PFSK-1 (cell line): ENCODE results near the gene ZNF182.
A peak's percentile ranks its signal among the peaks of the same experiment; 100 is the strongest.

Experiments used
- FOXP2 ChIP-seq: optimal IDR thresholded peaks from 2 replicates; pipeline ENCODE3; 2011; ENCODE audit warnings: borderline replicate concordance, control low read depth, inconsistent platforms; ENCODE audit not compliant: insufficient read depth; ENCODE audit errors: extremely low read length, extremely low read depth
- POLR2AphosphoS5 ChIP-seq: IDR thresholded peaks from 2 replicates; pipeline ENCODE4 v1.6.1; 2012; ENCODE audit warnings: low read depth, mild to moderate bottlenecking, control low read depth, low read length, moderate library complexity
- REST ChIP-seq, 2 experiments: IDR thresholded peaks; 2 replicates each; pipeline versions ENCODE4 v1.6.1 to v1.8.0; 2011 to 2012; ENCODE audit warnings: low read depth in 2 of 2, low read length in 2 of 2, control low read depth in 1 of 2, inconsistent platforms in 1 of 2, mild to moderate bottlenecking in 1 of 2, moderate library complexity in 1 of 2; ENCODE audit not compliant: insufficient read depth in 1 of 2
- SIN3A ChIP-seq: IDR thresholded peaks from 2 replicates; pipeline ENCODE4 v1.6.1; 2012; ENCODE audit warnings: mild to moderate bottlenecking, low read length, moderate library complexity, borderline replicate concordance; ENCODE audit not compliant: insufficient read depth
- TAF1 ChIP-seq: IDR thresholded peaks from 2 replicates; pipeline ENCODE4 v1.6.1; 2012; ENCODE audit warnings: low read length, control low read depth, borderline replicate concordance; ENCODE audit not compliant: insufficient read depth

ZNF182 gene

DNA sequence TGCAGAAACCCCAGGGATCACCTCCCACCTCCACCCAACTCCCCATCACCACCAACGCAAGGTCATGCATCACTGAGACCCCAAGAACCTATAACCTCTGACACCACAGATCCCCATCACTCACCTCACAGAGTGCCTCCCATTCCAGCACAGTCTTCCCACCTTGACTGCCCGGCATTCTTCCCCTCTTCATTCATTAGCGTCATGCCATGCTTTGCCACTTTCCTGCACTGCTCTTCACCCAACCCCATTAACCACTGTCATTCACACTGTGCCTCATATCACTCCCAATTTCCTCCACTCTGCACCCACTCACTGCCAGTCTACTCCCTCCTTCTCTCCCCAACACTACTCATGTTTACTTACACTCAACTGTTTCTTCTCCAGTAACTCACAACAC, 30.6 kb downstream of the ZNF182 start:
- no peak for TF ChIP-seq REST (IDR thresholded peaks at IDR 0.05; ENCODE audit: insufficient read depth in 1 of 2, low read depth in 2 of 2, low read length in 2 of 2)
- no peak for TF ChIP-seq TAF1
- no peak for TF ChIP-seq FOXP2
- peak; percentile 59; the same call in 1 of the 2 replicates for TF ChIP-seq POLR2AphosphoS5
- no peak for TF ChIP-seq SIN3A

DNA sequence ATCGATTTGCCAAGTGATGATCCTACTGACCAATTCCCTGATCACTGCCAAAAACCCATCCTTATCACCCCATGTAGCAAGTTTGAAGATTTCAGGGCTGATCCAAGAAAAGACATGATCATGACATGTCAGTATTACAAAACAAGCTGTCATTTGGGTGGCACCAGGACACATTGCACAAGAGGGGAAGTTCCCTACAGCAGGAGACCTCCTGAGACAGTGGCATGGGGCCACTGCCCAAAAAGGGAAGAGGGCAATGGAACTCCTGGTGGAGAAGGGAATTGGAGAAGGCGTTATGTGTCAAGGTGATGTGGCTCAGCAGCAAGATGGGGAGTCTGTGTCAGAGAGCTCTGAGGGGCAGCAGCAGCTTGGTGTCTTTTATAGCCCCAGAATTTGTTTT, 43.4 kb downstream of the ZNF182 start:
- no peak for TF ChIP-seq TAF1
- no peak for TF ChIP-seq SIN3A
- TF ChIP-seq FOXP2, result no peak
- TF ChIP-seq POLR2AphosphoS5, result no peak
- TF ChIP-seq REST (IDR thresholded peaks at IDR 0.05; ENCODE audit: insufficient read depth in 1 of 2, low read depth in 2 of 2, low read length in 2 of 2), result no peak

- TF ChIP-seq FOXP2 (no peak), SIN3A (no peak), REST (IDR thresholded peaks at IDR 0.05; ENCODE audit: insufficient read depth in 1 of 2, low read depth in 2 of 2, low read length in 2 of 2) (no peak), TAF1 (no peak), POLR2AphosphoS5 (no peak)
Measured at GRCh38 chrX:47958761-47959342, 44.9 kb downstream of the ZNF182 start.

- TF ChIP-seq POLR2AphosphoS5, result no peak
Measured at GRCh38 chrX:47956016-47956415, 47.8 kb downstream of the ZNF182 start.

GRCh38 chrX:47941423-47941822, 62.4 kb downstream of the ZNF182 start:
- TF ChIP-seq SIN3A, result no peak
- no peak for TF ChIP-seq TAF1
- no peak for TF ChIP-seq FOXP2
- no peak for TF ChIP-seq POLR2AphosphoS5
- TF ChIP-seq REST (IDR thresholded peaks at IDR 0.05; ENCODE audit: insufficient read depth in 1 of 2, low read depth in 2 of 2, low read length in 2 of 2), result no peak
